Peyer's patch (tissue), 4 donors: ENCODE data around the gene MYBPH.

Experiments
- CTCF ChIP-seq, 6 experiments: fragments of 450-650 bp in 4 of 6; fragments of 200-600 bp in 2 of 6; sonication (generic) in 1 of 6; IDR thresholded peaks; one replicate each; pipeline ENCODE4 v1.5.1; 2017 to 2019; ENCODE audit warnings: antibody characterized with exemption in 6 of 6, mild to moderate bottlenecking in 3 of 6, moderate library complexity in 1 of 6
- POLR2A ChIP-seq, 2 donors: fragments of 450-650 bp; IDR thresholded peaks; one replicate each; pipeline ENCODE4 v1.5.1; 2017; ENCODE audit warnings: antibody characterized with exemption in 2 of 2, mild to moderate bottlenecking in 2 of 2, moderate library complexity in 2 of 2

DNA sequence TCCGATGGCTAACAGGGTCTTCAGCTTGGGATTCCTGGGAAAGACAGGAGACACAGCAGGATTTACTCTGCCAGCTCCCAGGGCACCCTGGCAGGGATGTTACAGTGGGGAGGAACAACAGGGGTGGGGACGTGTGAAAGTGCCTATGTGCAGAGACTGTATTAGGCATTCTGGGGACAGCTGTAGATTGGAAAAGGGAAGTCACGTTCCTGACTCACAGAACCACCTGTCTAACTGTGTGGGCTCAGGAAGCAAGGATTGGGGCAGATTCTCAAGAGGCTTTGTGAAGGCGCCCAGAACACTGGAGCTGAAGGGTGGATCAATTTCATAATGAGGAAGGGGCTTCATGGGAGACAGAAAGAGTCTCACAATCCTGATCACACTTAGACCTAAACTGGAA lies 49.4 kb upstream of the MYBPH start:
- TF ChIP-seq CTCF (IDR thresholded peaks at IDR 0.05): no peak
- TF ChIP-seq POLR2A (IDR thresholded peaks at IDR 0.05): no peak
